HG02840 (cell line): Measurements from ENCODE around the gene TRAPPC1.
A peak's percentile ranks its signal among the peaks of the same experiment; 100 is the strongest.

Experiments used
- ATAC-seq: cut with Tn5 transposase; IDR thresholded peaks from one replicate; pipeline ENCODE4 v1.9.1; 2021; ENCODE audit warnings: mild to moderate bottlenecking, moderate library complexity, moderate number of reproducible peaks; ENCODE audit not compliant: unreplicated experiment, low FRiP score

TRAPPC1 gene

GRCh38 chr17:7943291-7943690 lies 11.5 kb upstream of the TRAPPC1 start:
- ATAC-seq: no peak

- ATAC-seq: no peak
Observed at GRCh38 chr17:7940743-7941142, 9.0 kb upstream of the TRAPPC1 start.

DNA sequence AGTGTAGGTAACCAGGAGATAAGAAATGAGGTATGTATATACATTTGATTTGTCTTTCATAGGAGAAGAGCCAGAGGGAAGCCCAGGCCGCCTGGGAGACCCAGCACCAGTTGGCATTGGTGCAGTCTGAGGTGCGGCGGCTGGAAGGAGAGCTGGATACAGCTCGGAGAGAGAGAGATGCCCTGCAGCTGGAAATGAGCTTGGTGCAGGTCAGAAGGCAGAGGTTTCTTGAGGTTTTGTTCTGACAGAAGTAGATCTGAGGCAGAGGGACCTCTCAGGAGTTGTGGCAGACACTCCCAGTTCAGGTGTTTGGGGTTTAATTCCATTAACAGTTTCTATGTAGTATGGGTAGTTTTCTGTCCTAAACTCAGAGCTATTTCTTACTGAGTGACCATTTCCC lies 8.3 kb upstream of the TRAPPC1 start:
- no peak for ATAC-seq

GRCh38 chr17:7935859-7936258 lies 4.1 kb upstream of the TRAPPC1 start:
- ATAC-seq: no peak

DNA sequence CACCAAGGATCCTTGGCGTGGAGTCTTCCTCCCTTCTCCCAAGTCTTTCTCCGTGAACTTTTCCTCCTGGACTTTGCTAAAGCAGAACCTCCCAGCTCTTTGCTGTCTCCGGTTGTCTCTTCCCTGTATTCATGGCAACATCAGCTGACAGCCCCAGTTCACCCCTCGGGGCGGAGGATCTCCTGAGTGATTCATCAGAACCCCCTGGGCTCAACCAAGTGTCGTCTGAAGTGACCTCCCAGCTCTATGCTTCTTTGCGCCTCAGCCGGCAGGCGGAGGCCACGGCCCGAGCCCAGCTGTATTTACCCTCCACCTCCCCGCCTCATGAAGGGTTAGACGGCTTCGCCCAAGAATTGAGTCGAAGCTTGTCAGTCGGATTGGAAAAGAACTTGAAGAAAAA lies 1.2 kb upstream of the TRAPPC1 start:
- ATAC-seq: no peak

DNA sequence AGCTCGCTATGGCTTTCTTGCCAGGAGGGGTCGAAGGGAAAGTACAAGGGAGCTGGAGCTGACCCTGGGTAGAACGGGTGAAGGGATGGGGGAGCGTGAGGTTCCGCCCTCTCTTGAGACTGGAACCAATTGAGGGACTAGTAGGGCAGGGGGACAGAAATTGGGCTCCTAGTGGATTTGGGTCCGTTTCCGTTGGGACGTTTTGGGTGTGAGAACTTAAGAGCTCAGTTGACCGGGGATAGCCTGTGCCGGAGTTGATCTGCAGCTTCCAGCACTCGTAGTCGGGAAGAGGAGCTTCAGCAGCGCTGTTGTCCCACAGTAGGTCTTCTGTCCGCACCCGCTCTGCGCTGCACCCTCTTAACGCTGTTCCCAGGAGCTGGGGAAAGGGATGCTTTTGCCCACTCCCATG lies 741 bp upstream of the TRAPPC1 start:
- no peak for ATAC-seq

- ATAC-seq: no peak
Observed at GRCh38 chr17:7930841-7931631, 710 bp downstream of the TRAPPC1 start.

GRCh38 chr17:7929158-7930023 lies 2.4 kb downstream of the TRAPPC1 start, which contains the start of gene KCNAB3:
Gene KCNAB3 (minus strand): TSS chr17:7929856. CDS start chr17:7929435, 421 bp downstream.
- ATAC-seq: no peak

GRCh38 chr17:7927596-7927995 lies 4.2 kb downstream of the TRAPPC1 start:
- no peak for ATAC-seq

DNA sequence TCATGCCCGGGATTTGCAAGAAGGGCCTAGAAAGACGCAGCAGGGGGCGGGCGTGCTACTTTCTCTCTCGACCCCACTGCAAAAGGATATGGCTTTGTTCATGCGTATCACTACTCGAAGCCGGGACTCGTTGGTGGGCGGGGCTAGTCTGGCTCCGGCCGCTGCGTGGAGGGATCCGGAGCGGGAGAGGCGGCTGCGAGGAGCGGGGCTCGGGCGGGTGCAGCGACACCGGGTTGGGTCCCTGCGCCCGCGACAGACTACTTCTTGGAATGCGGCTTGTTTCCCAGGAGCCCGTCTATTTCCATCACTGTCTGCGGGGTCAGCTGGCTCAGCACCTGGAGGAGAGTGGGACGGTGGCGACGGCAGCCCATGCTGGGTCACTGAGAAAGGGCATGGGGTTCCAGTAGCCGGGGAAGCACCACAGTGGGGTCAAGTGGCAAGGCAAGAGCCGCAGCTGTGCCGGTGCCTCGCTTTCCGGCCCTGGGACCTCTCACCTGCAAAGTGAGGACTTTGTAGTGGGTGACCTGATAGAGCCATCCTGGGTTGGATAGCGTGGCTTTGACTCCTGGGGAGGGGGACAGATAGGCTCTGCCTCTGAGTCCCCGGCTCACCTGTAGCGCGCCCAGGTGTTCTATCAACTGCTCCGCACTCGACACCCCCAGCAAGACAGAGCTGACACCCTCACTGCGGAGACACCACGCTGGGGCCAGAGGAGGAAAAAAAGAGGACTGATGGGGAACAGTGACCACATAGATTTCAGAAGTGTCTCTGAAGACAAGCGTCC lies 8.7 kb downstream of the TRAPPC1 start:
- no peak for ATAC-seq

GRCh38 chr17:7922269-7922844 lies 9.4 kb downstream of the TRAPPC1 start:
- no peak for ATAC-seq

- ATAC-seq: no peak
Observed at GRCh38 chr17:7916808-7917207, 14.9 kb downstream of the TRAPPC1 start.

DNA sequence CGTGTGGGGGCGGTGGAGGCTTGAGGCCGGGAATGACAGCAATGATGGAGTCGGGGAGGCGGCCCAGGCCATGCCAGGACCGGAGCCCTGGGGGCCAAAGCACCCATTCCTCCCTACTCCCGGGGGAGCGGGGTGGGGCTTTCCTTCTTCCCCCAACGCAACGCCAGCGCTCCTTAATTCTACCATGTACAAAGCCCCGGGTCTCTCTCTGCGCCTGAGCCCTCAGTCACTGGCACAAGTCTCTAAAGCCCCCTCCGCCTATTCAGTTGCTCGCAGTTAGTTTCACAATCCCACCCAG lies 15.4 kb downstream of the TRAPPC1 start:
- ATAC-seq: peak; percentile 20

- ATAC-seq: peak; percentile 66
Observed at GRCh38 chr17:7915611-7916384, 15.9 kb downstream of the TRAPPC1 start, which contains the start of gene RNF227. Gene RNF227 (minus strand): TSS chr17:7916289. CDS start chr17:7916195, 94 bp downstream.

- peak; percentile 16 for ATAC-seq
Observed at GRCh38 chr17:7915179-7915610, 16.6 kb downstream of the TRAPPC1 start.

GRCh38 chr17:7912927-7913524 lies 18.7 kb downstream of the TRAPPC1 start:
- no peak for ATAC-seq

DNA sequence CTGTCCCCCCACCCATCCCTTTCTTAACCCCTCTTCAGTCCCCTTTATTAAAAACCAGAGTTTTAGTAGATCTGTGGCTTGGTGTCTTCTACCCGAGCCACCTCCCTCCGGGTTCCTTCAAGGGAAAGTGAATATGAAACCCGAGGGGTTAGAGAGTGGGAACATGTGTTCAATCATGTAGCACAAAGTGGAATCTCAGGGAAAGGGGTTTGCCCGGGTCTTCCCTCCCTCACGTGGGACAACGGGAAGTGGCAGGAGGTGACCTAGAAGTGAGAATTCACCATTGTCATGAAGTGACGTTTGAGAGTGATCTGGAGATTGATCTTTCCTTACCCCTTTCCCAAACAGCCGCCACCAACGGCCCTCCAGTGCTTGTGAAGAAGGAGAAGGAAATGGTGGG lies 20.6 kb downstream of the TRAPPC1 start:
- ATAC-seq: no peak

DNA sequence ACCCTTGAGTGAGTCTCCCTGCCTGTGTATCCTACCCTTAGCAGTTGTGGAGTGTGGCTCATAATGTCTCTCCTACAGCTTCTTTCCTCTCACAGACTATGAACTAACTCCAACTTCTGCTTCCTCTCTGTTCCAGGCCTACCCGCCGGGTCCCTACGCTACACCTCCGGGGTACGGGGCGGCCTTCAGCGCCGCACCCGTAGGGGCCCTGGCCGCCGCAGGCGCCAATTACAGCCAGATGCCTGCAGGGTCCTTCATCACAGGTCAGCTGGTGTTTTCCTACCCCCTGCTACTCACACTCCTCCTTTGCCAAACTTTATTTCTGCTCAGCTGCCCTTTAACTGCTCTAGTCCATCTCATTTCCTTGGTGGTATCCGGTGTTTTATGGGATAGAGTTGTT lies 21.0 kb downstream of the TRAPPC1 start:
- no peak for ATAC-seq

DNA sequence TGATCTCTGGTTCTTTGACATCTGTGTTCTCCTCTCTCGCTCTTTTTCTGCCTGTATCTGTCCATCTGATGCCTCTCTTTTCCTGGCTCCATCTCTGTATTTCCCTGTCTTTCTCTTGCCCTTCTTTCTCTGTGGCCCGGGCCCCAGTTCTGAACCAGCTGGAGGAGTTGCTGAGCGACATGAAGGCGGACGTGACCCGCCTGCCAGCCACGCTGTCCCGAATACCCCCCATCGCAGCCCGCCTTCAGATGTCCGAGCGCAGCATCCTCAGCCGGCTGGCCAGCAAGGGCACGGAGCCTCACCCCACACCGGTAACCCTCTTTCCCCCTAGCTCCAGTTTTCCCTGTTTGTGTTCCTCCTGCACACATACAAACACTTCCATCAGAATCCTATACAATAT lies 21.5 kb downstream of the TRAPPC1 start:
- ATAC-seq: no peak
